IPS-18c (cell line): Measurements from ENCODE around the gene CCDC154.
"Not testable (repeated sequence)": the region's sequence is repeated elsewhere in the genome, so short reads cannot be mapped to it uniquely, and the experiment has no call there.

Experiments used
- H3K4me3 ChIP-seq: 2 replicates; pipeline ENCODE4 v1.7.0; 2013; ENCODE audit warnings: low read depth, mild to moderate bottlenecking, low read length, moderate library complexity; ENCODE audit not compliant: insufficient read depth
- H3K9me3 ChIP-seq: one replicate; pipeline ENCODE4 v1.6.1; 2013; ENCODE audit warnings: mild to moderate bottlenecking, low read length, moderate library complexity; ENCODE audit not compliant: control insufficient read depth, insufficient read depth

Gene CCDC154

GRCh38 chr16:1443980-1444729 is at the start of gene CCDC154:
Gene CCDC154, minus strand, starts transcription at chr16:1444556. Its CDS starts 234 bp downstream, at chr16:1444322.
- Histone ChIP-seq H3K4me3 (no peak within 1 kb of the TSS), H3K9me3 (no peaks in the 10 kb centered on the region)

GRCh38 chr16:1493746-1494094 is 49.4 kb upstream of the CCDC154 start:
- Histone ChIP-seq H3K4me3 (peak overlapping the region; percentile 91), H3K9me3 (no peaks in the 10 kb centered on the region)

- Histone ChIP-seq H3K4me3 (peak within 1 kb of the TSS; percentile 91), H3K9me3 (no peaks in the 10 kb centered on the region)
Observed at GRCh38 chr16:1492923-1493745, 48.8 kb upstream of the CCDC154 start, which contains the start of gene TELO2. Gene TELO2, plus strand, starts transcription at chr16:1493360. Its CDS starts 922 bp downstream, at chr16:1494282.

GRCh38 chr16:1492082-1492922 is 47.9 kb upstream of the CCDC154 start:
- Histone ChIP-seq H3K4me3 (peak overlapping the region; percentile 91), H3K9me3 (no peaks in the 10 kb centered on the region)

GRCh38 chr16:1491327-1491726 is 47.0 kb upstream of the CCDC154 start:
- Histone ChIP-seq H3K4me3 (no peak overlapping the region), H3K9me3 (no peaks in the 10 kb centered on the region)

- no peaks in the 10 kb centered on the region for H3K9me3 ChIP-seq
Observed at GRCh38 chr16:1489077-1489476, 44.7 kb upstream of the CCDC154 start.

GRCh38 chr16:1488619-1489018 is 44.3 kb upstream of the CCDC154 start, which contains the start of gene PTX4:
Gene PTX4, minus strand, starts transcription at chr16:1488944. Its CDS starts 35 bp downstream, at chr16:1488909.
- no peak within 1 kb of the TSS for H3K4me3 ChIP-seq
- H3K9me3 ChIP-seq = peaks cover 2% of the 10 kb centered on the region

More at GRCh38 chr16:1489077-1489476, 44.7 kb upstream of the CCDC154 start:
- H3K4me3 ChIP-seq = no peak overlapping the region

- peaks cover 2% of the 10 kb centered on the region for H3K9me3 ChIP-seq
- no peak overlapping the region for H3K4me3 ChIP-seq
Observed at GRCh38 chr16:1488054-1488601, 43.8 kb upstream of the CCDC154 start.

- Histone ChIP-seq H3K9me3 (peaks cover 2% of the 10 kb centered on the region), H3K4me3 (no peak overlapping the region)
Observed at GRCh38 chr16:1487395-1488053, 43.2 kb upstream of the CCDC154 start.

GRCh38 chr16:1486551-1487390 is 42.4 kb upstream of the CCDC154 start:
- Histone ChIP-seq H3K4me3 (no peak overlapping the region), H3K9me3 (peaks cover 2% of the 10 kb centered on the region)

GRCh38 chr16:1485847-1486496 is 41.6 kb upstream of the CCDC154 start:
- H3K4me3 ChIP-seq = no peak overlapping the region
- H3K9me3 ChIP-seq = peaks cover 2% of the 10 kb centered on the region

GRCh38 chr16:1481906-1482835 is 37.8 kb upstream of the CCDC154 start:
- Histone ChIP-seq H3K4me3 (no peak overlapping the region), H3K9me3 (peaks cover 2% of the 10 kb centered on the region)

GRCh38 chr16:1478937-1479336 is 34.6 kb upstream of the CCDC154 start:
- H3K9me3 ChIP-seq, H3K4me3 ChIP-seq: not testable (repeated sequence)

- Histone ChIP-seq H3K4me3 (no peak overlapping the region), H3K9me3 (no peaks in the 10 kb centered on the region)
Observed at GRCh38 chr16:1477033-1477432, 32.7 kb upstream of the CCDC154 start.
